Transverse colon (tissue), 3 donors: ENCODE measurements around the gene KIFC1.

Experiments used
- POLR2A ChIP-seq: fragments of 450-650 bp; IDR thresholded peaks from one replicate; pipeline ENCODE4 v1.6.1; 2016; ENCODE audit warnings: antibody characterized with exemption, mild to moderate bottlenecking, moderate library complexity
- TF ChIP-seq, protein P1 (sequence below), 5 experiments: fragments of 200-600 bp in 3 of 5; fragments of 450-650 bp in 2 of 5; sonication (generic) in 3 of 5; IDR thresholded peaks; 1 replicate in 2 of 5; 2 replicates in 3 of 5; pipeline ENCODE4 v1.5.1; 2016 to 2017; ENCODE audit warnings: antibody characterized with exemption in 5 of 5, inconsistent platforms in 3 of 5, mild to moderate bottlenecking in 2 of 5, moderate library complexity in 1 of 5

DNA sequence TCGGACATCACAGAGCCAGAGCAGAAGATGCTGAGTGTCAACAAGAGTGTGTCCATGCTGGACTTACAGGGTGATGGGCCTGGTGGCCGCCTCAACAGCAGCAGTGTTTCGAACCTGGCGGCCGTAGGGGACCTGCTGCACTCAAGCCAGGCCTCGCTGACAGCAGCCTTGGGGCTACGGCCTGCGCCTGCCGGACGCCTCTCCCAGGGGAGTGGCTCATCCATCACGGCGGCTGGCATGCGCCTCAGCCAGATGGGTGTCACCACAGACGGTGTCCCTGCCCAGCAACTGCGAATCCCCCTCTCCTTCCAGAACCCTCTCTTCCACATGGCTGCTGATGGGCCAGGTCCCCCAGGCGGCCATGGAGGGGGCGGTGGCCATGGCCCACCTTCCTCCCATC lies 51.4 kb downstream of the KIFC1 start:
- TF ChIP-seq, protein P1, sequence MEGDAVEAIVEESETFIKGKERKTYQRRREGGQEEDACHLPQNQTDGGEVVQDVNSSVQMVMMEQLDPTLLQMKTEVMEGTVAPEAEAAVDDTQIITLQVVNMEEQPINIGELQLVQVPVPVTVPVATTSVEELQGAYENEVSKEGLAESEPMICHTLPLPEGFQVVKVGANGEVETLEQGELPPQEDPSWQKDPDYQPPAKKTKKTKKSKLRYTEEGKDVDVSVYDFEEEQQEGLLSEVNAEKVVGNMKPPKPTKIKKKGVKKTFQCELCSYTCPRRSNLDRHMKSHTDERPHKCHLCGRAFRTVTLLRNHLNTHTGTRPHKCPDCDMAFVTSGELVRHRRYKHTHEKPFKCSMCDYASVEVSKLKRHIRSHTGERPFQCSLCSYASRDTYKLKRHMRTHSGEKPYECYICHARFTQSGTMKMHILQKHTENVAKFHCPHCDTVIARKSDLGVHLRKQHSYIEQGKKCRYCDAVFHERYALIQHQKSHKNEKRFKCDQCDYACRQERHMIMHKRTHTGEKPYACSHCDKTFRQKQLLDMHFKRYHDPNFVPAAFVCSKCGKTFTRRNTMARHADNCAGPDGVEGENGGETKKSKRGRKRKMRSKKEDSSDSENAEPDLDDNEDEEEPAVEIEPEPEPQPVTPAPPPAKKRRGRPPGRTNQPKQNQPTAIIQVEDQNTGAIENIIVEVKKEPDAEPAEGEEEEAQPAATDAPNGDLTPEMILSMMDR (IDR thresholded peaks at IDR 0.05) = no peak
- no peak for TF ChIP-seq POLR2A
